DOHH2 (cell line): Measurements from ENCODE around the gene ANKDD1B.

ENCODE experiments used
- CTCF ChIP-seq: fragments of 200-600 bp; sonication (generic); IDR thresholded peaks from one replicate; pipeline ENCODE4 v1.5.1; 2014; ENCODE audit warnings: antibody characterized with exemption, mild to moderate bottlenecking, low read depth, low read length; ENCODE audit not compliant: poor library complexity, severe bottlenecking
- EZH2phosphoT487 ChIP-seq: fragments of 200-600 bp; sonication (generic); IDR thresholded peaks from 2 replicates; pipeline ENCODE4 v1.6.1; 2017; ENCODE audit warnings: borderline replicate concordance, mild to moderate bottlenecking, antibody characterized with exemption, low read length, moderate library complexity, mixed read lengths

- no peak for TF ChIP-seq CTCF
- no peak for TF ChIP-seq EZH2phosphoT487
Observed at GRCh38 chr5:75675783-75676182, 64.5 kb downstream of the ANKDD1B start.
